Neural progenitor cell (in vitro differentiated cells): Measurements from ENCODE around the gene RB1.

Source experiments
- EZH2 ChIP-seq: fragments of 200-600 bp; sonication (generic); IDR thresholded peaks from 2 replicates; pipeline ENCODE4 v1.6.1; 2017; ENCODE audit warnings: antibody characterized with exemption, mild to moderate bottlenecking, moderate library complexity
- EZH2phosphoT487 ChIP-seq: fragments of 200-600 bp; sonication (generic); IDR thresholded peaks from 2 replicates; pipeline ENCODE4 v1.6.1; 2017; ENCODE audit warnings: antibody characterized with exemption
- TF ChIP-seq, protein P1 (sequence below): fragments of 200-600 bp; sonication (generic); IDR thresholded peaks from 2 replicates; pipeline ENCODE4 v1.5.1; 2017; ENCODE audit warnings: antibody characterized with exemption, mild to moderate bottlenecking

GRCh38 chr13:48356750-48357149, 53.2 kb downstream of the RB1 start:
- TF ChIP-seq, protein P1, sequence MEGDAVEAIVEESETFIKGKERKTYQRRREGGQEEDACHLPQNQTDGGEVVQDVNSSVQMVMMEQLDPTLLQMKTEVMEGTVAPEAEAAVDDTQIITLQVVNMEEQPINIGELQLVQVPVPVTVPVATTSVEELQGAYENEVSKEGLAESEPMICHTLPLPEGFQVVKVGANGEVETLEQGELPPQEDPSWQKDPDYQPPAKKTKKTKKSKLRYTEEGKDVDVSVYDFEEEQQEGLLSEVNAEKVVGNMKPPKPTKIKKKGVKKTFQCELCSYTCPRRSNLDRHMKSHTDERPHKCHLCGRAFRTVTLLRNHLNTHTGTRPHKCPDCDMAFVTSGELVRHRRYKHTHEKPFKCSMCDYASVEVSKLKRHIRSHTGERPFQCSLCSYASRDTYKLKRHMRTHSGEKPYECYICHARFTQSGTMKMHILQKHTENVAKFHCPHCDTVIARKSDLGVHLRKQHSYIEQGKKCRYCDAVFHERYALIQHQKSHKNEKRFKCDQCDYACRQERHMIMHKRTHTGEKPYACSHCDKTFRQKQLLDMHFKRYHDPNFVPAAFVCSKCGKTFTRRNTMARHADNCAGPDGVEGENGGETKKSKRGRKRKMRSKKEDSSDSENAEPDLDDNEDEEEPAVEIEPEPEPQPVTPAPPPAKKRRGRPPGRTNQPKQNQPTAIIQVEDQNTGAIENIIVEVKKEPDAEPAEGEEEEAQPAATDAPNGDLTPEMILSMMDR: no peak
- TF ChIP-seq EZH2phosphoT487: no peak
- no peak for TF ChIP-seq EZH2
